GM19351 (cell line): ENCODE results near the gene ADAMTS9.

ENCODE experiments used
- ATAC-seq: cut with Tn5 transposase; IDR thresholded peaks from one replicate; pipeline ENCODE4 v1.9.1; 2021; ENCODE audit warnings: mild to moderate bottlenecking, moderate library complexity; ENCODE audit not compliant: unreplicated experiment

Gene ADAMTS9

GRCh38 chr3:64496786-64497490 is 190.9 kb downstream of the ADAMTS9 start:
- no peak for ATAC-seq

GRCh38 chr3:64495781-64496334 is 191.9 kb downstream of the ADAMTS9 start:
- ATAC-seq: no peak

GRCh38 chr3:64495121-64495780 is 192.5 kb downstream of the ADAMTS9 start:
- no peak for ATAC-seq

DNA sequence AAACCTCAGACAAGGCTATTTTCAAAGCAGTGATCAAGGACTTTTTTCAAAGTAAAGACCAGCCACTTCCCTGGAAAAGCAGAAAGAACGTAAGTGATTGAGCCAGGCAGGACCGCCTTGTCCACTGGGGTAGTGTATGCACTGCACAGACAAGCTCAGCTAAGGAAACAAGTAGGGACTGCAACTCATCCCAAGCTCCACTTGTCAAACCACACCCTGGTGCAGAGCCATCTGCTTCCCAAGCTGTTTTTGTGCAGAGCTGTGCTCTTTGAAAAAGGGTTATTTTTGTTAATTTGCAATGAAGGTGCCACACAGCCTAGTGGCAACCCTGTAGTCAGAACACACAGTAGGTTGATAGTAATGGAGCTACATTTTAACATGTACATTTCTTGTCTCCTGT is 193.3 kb downstream of the ADAMTS9 start:
- ATAC-seq: no peak

GRCh38 chr3:64493149-64493548 is 194.7 kb downstream of the ADAMTS9 start:
- no peak for ATAC-seq

DNA sequence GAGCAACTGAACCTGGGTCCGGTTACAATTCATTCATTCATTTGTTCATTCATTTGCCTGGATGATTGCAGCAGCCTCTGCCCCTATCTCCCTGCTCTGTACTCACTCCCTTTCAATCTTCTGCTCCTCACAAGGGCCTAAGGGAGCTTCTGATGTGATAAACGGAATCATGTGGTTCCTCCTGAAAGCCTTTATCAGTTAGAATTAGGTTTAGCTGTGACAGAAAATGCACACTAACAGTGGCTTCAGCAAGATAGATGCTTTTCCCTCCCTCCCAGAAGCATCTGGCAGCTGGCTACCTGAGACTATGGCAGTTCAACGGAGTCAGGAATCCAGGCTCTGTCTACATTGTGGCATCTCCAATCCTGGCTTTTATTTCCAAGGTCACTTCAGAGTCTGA is 196.0 kb downstream of the ADAMTS9 start:
- no peak for ATAC-seq

- no peak for ATAC-seq
Observed at GRCh38 chr3:64490180-64490724, 197.5 kb downstream of the ADAMTS9 start.

DNA sequence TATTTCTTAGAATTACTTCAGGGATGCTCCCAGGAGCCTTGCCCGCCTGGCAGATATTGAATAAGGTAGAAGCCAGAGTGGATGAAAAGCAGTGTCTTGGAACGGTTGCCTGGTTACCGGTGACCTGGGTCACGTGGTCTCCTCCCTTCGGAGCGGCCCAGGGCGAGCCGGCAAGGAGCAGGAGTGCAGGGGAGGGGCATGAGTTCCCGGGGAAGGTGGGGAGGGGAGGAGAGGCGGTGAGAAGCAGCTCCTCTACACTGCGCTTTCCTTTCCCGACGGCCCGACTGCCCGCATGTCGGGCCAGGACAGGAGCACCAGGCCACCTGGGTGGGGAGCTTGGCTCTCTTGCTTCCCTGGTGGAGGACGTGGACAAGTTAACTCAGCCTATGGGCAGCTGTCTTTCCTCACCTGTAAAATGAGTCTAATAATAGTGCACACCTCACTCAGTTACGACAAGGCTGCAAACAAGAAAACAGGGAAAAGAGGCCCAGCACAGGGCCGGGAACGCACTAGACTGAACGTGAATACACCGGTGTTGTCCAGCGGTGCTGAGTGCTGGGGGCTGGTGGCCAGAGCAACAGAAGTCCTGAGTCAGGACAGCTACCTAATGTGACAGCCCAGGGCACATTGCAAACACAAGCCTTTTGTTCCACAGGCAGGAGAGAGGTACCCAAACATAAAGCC is 198.3 kb downstream of the ADAMTS9 start:
- no peak for ATAC-seq

DNA sequence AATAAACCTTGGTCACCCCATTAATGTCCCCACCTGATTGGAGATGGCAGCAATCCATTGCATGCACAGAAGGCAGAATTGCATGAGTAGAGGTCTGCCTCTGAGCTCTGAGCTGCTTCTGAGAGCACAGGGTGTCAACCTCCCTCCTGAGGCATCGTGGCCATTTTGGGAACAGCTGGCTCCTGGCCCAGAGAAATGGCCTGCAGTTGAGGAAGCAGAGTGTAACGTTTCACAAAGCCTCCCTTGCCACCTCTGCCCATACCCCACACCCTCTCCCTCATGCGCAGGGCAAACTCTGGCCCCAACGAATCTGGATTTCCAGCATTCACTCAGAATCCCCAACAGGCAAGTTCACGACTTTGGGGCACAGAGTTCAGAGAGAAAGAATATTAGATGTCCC is 198.9 kb downstream of the ADAMTS9 start:
- ATAC-seq: no peak

DNA sequence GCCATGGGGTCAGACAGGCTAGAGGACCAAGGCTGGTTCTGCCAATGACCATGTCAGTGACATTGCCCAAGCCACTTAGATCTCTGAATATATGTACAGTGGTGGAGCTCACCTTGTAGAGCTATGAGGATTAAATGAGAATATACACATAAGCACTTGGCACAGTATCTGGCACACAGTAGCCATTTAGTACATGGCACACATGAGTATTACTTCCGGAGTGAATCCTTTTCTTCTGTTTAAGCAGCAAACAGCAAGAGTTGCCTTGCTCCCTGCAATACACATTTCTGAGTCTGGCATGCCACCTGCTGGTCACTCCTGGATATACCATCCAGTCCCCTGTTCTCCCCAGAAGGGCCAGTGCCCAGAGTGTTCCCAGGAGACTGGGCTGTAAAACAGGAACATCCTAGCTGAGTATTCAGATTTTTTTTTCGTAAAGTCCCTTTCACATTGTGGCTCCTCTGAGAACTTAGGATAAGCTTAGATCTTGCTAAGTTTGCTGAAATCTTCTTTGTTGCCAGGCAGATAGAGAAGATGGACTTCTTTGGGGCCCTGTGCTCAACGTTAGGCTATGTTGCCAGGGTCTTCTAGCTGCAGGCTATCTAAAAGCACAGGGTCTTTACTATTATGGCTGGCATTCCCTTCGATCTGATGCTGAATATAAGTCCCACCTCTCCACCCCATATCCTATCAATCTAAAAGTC is 203.4 kb downstream of the ADAMTS9 start:
- ATAC-seq: peak; percentile 99

GRCh38 chr3:64483467-64483866 is 204.3 kb downstream of the ADAMTS9 start:
- no peak for ATAC-seq

GRCh38 chr3:64475037-64475436 is 212.8 kb downstream of the ADAMTS9 start:
- ATAC-seq: no peak

DNA sequence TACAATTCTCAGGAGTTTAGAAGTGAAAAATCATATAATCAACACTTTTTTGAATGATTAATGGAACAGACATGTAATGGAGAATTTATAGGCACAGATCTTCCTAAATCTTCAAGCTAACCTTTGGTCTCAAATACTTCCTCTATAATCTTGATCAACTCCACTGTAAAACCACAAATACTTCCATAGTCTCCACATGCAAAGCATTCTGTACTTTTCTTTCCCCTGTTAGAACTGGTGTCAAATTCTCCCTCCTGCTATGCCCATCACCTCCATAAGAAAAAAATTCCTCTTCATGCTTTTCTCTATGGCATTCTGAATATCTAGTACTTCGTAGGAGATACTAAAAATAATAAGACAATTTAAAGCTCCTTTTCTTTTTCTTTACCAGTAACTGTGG is 214.3 kb downstream of the ADAMTS9 start:
- ATAC-seq: no peak

GRCh38 chr3:64470436-64470835 is 217.4 kb downstream of the ADAMTS9 start:
- no peak for ATAC-seq

DNA sequence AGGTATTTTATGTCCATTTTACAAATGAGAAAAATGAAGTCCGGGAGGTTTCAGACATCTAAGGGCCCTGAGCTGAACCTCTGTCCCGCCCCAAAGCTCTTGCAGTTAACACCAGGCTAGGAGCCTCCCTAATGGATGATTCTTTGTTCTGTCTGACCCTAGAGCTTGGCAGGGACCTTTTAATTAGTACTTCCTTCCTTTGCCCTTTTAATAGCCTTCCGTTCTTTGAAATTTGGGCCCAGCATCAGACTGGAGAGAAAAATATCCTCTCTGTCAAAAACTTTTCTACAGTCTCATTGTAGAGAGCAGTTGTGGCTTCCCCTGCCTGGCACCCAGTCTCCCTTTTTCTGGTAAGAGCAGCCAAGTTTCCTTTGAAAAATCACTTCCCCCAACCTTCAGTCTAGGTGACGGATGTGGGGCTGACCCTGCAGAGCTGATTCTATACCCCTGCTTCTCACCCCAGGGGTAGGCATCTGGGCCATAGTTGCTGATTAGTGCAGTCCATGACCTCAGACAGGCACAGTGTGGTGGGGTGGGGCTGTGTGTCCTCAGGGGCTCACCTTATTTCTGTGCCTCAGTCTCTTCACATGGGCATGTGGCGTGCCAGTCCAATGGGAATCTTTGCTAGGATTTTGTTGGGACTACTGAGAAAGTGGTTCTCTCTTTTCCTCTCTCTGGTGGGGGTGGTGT is 220.4 kb downstream of the ADAMTS9 start:
- ATAC-seq: no peak
